Right renal cortex interstitium (tissue), 3 donors: ENCODE results near the gene GMPPA. TPM values are rescaled to one million over a fixed set of nuclear protein-coding genes. Genes with fewer than 3 reads are reported as not detected.

Experiments
- DNase-seq, 3 donors: peaks; one replicate each; pipeline ENCODE4 v3.0.0-alpha.2; 2013; ENCODE audit warnings: low read depth in 3 of 3, low spot score in 2 of 3
- polyA plus RNA-seq, 3 donors: library from polyadenylated mRNA; unstranded; fragments of 120-200 nt; gene quantifications; one replicate each; pipeline ENCODE4 v1.2.1, GENCODE V29; 2013; ENCODE audit not compliant: insufficient read length in 3 of 3

GMPPA gene
- polyA plus RNA-seq, 3 donors = 32.0 to 37.8 (median 32.6) TPM

GRCh38 chr2:219515874-219516629 lies 17.4 kb downstream of the GMPPA start:
- no peak for DNase-seq

DNA sequence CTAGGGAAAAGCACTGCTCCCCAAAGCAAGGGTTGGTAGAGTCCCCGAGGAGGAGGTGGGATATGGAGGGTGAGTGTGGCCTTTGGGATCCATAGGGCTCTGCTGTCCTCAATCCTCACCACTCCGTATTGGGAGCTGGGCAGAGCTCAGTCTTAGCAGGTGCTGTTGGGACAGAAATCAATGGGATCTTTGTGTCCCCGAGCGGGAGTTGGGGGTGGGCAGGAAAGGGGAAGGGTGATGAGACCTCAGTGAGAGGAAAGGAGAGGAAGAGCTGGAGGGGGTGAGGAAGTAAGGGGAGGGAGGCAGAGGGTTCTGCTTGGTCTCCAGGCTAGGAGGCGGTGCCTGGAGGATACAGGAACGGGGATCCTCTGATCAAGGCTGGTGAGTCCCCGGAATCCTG lies 18.2 kb downstream of the GMPPA start:
- DNase-seq = no peak

DNA sequence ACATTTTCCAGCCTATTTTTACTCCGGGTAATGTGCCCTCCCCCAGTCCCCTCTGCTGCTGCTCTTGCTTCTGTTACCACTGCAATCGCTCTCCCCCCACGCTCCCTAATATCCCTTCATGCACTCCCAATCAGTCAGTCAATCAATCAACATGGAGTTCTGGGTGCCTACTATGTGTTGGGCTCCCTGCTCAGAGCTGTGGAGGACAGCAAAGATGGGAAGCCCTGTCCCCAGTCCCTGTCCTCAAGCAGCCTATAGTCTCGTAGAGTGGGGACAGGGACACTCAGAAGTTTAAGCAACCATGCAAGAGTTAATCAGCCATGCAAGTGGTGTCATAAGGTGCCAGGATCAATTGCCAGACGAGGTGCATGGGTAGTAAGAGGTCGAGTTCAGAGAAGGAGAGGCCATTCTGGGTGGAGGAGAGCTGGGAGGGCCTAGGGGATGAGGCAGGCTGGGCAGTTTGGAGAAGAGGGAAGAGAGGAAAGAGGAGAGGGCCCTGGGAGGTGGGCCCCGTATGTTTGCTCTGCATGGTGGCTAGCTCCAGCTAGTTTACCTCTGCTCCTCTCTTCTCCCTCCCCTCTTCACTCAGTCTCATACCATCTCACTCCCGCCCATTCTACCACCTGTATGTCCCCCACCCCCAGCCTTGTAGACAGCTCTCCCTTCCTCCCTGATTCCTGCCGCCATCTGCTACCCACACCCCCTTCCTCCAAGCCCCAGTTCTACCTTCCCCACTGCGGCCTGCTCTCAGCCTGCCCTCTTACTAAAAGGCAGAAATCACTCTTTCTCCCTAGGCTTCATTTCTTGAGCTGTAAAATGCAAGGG lies 19.5 kb downstream of the GMPPA start:
- DNase-seq = no peak

DNA sequence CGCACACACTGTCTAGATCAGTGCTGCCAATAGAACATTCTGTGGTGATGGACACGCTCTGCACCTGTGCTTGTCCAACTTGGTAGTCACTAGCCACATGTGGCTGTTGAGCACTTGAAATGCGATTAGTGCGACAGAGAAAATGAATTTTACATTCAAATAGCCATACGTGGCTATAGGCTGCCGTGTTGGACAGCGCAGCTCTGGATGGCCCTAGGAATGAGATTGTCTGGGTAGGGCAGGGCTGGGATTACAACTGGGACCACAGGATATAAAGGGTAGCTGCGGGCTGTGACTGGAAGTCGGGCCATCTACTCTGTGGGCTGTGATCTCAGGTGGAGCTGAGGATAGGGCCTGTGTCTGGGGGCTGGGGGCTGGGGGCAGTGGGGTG lies 20.8 kb downstream of the GMPPA start:
- no peak for DNase-seq

DNA sequence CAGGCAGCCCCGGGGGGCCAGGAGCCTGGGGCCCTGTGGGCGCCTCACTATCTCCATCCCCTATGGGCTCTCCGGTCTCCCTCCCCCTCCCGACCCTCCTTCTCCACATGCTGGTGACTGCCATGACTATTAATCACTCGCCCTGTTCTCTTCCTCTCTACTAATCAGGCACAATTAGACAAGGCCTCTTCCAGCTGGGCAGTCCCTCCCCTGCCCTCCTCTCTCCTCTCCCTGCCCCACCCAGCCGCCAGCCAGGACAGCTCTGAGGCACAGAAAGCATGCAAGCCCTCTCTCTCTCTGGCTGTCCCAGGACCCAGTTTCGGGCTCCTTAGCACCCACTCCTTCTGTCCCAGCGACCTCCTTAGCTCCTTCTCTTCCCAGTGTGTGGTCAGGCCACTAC lies 21.4 kb downstream of the GMPPA start:
- DNase-seq = no peak

DNA sequence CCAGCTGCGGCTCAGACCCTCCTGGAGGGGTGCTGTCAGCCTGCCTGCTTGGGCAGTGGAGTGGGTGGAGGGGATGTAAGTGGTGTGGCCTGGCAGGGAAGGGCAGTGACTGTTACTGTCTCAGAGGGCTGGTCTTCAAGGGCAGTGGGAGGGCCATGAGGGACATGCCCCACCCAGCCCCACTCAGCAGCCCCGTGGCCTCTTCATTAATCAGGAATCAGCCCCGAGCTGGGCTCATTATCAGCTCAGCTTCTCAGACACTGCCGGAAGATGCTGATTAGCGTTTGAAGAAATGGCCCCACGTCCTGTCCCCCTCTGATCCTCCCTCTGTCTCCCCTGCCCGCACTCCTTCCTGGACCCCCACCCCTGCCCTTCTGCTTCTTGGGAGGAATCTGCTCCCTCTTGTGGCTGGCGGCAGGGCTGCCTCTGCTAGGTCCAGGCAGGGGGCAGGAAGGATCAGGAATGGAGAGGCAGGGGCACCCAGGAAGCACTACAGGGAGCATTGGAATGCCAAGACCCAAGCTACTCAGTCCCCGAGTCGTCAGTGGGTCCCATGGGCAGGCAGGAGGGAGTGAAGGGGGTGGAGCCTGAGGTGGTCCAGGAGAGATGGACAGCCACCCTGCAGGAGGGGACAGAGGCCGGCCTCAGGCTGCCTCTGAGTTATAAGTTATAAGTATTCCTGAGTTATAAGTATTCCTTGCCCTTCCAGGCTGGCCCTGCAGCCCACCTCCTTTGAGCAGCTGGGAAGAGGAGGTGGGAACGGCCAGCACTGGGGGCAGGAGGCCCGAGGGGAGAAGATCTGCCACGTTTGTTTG lies 22.6 kb downstream of the GMPPA start:
- no peak for DNase-seq

DNA sequence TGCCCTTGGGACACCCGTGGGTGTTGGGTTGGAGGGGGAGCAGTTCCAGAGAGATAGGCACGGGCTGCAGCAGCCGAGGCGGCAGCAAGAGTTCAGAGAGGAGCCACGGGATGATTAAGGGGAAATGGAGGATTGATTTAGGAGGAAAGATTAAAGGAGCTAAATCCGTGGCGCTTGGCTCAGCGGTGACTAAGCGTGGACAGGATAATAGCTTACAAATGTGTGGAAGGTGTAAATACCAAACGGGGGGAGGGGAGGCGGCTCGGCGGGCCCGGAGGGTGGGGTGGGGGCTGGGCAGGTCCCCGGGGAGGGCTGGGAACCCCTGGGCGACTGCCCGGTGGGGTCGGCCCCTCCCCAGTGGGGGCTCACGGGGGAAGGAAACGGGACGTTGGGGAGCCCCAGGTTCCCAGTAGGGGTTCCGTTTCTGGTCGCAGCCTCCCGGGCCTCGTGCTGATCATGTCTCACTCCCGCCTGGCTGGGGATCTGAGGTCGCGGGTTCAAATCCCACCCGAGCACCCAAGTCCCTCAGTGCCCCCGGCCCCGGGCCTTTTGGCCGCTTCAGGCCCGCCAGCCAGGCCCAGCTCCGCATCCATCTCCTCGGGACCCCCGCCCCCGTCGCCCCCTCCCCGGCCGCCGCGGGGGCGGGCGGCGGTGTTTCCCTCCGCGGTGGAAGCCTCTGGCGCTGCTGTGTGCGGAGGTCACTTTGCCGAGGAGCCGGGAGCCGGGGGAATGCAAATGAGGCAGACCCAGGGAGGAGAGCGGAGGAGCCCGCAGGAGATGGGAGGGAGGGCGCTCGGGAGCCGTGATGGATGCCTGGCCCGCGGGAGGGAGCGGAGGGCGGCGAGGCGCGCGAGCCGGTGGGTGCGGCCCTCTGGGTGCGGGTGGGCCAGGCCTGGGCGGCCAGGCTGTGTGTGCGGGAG lies 23.7 kb downstream of the GMPPA start:
- no peak for DNase-seq

DNA sequence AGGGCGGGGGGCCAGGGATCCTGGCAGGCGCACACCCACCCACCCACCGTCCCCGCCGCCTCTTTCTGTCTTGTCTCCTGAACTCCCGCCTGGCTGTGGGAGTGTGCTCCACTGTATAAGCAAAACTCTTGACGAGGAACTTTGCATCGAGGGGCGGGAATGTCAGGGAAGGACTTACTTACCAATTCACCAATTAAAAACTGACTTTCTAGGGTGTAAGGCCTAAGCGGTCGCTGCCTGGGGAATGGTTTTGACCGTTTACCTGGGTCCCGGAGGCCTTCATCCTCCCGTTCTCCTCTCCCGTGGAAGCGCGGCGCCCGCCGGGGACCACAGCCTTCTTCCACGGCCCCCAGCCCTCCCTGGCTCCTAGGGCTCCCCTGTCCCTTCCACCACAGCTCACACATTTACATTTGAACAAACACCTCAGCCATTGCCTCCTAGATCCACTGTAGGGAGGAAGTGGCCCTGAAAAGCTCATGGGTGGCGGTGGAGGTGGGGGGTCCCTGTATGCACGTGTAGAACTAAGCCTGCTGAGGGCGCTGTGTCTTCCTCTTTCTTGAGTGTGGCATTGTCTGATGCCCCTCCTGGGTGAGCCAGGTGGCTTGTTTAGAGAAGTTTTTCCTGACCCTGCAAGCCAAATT lies 24.5 kb downstream of the GMPPA start:
- no peak for DNase-seq

DNA sequence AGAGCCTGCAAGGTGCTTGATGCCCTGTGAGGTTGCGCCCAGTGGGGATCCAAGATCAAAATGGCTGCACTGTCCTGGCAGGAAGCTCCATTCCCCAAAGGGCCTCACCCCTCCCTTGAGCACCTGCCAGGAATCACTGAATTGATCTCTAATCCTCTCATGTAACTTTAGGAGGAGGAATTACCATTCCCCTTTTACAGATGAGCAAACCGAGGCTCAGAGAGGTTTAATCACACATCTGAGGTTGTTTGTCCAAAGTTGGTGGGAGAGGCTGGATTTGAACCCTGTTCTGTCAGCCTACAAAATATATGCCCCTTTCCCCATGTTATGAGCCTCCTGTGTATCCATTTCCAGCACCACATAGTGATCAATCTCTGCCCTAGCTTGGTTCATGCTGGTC lies 26.1 kb downstream of the GMPPA start:
- DNase-seq = no peak

DNA sequence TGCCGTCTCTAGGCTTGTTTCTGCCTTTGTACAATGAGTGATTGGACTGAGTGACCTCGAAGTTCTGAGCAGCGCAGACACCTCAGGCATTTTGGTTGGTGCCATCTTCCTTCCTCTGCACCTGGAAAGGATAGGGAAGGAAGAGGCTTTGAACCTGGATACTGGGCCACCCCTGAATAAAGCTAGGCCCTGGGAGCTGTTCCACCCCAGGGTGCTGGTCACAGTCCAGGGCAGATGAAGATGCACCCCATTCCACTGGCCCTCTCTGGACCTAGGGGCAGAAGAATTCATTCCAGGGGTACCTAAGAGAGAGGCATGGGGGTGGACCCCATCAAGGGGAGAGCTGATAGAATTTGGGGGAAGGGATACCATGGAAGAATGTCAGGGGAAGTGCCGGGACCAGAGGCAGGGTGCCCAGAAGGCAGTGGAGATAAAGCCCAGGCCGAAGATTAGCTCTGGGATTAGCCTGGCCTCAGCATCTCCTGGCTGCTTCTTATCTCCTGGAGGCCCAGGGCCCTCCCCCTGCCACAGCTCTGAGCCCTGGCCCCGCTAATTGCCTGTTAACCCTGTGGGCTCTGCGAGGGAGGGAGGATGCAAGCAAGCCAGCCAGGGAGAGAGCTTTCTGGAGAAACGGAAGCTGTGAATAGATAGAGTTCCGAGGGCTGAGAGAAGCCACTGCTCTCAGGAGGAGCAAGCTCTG lies 27.0 kb downstream of the GMPPA start:
- DNase-seq = no peak

- DNase-seq = no peak
Observed at GRCh38 chr2:219526320-219527075, 27.8 kb downstream of the GMPPA start.

DNA sequence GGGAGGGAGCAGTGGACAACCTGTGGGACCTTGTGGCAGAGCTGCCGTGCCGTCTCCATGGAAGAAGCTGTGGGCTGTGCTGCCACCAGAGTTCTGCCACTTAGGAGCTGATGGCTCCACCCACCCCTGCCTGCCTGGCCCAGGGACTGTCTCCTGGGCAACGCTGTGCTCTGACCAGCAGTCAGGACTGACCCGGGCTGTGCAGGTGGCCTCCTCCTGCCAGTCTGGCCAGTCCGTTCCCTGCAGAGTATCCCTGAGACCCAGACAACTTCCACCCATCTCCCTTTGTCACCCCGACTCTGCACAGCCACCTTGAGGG lies 28.3 kb downstream of the GMPPA start:
- DNase-seq = no peak

- DNase-seq = no peak
Observed at GRCh38 chr2:219527472-219527871, 28.8 kb downstream of the GMPPA start.

DNA sequence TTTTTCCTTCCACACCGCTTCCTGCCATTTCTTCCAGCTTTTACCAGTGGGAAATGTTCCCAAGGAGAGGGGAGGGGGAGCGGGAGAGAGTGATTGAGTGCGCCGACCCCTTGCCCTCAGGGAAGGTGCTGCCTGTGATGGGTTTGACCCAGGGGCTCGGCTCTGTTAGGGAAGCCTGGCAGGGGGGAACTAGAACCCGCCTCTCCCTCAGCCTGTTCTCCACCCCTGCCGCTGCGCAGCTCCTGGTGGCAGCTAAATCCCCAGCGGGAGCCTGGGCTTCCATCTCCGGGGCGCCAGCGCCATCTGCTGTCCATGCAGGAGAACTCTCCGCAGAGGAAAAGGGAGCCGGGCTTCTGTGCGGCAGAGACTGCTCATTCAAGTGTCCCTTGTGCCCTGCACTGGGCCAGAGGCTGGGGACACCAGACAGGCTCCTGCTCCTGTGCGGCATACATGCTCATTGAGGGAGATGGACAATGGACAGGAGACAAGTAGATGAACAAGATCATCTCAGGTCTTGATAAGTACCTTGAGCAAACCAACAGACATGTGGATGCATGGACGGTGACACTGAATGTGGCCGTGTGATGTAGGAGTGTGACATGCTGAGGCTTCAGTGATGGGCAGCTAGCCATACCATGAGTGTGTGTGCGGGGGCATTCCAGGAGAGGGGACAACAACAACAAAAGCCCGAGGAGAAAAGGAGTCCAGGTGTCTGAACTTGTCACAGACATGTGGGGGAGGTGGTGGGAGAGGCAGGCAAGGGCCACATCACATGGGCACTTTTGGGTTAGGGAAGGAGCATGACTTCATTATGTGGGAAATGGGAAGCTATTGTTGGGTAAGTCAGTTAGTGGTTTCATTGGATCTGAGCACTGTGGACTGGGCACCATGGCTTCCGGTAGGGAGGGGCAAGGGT lies 31.6 kb downstream of the GMPPA start:
- DNase-seq = peak in 1 of 3 donors; percentile 65

GRCh38 chr2:219531639-219532377 lies 33.1 kb downstream of the GMPPA start:
- no peak for DNase-seq

- DNase-seq = no peak
Observed at GRCh38 chr2:219532378-219532649, 33.6 kb downstream of the GMPPA start.
